Liver (tissue), 9 donors: Measurements from ENCODE around the gene NAT14. TPM values are rescaled to one million over a fixed set of nuclear protein-coding genes. Genes with fewer than 3 reads are reported as not detected.
A peak's percentile ranks its signal among the peaks of the same experiment; 100 is the strongest.

Experiments
- DNase-seq: peaks from one replicate; pipeline ENCODE4 v3.0.0-alpha.2; 2017; ENCODE audit warnings: low spot score
- H3K27ac ChIP-seq, 2 donors: one replicate each; pipeline ENCODE4 v1.7.0; 2013; ENCODE audit warnings: inconsistent platforms in 2 of 2, low read length in 2 of 2, control low read depth in 1 of 2, low read depth in 1 of 2, mild to moderate bottlenecking in 1 of 2
- H3K27me3 ChIP-seq, 4 donors: one replicate each; pipeline versions ENCODE4 v1.6.1 to v1.7.0; 2013; ENCODE audit warnings: low read length in 3 of 4, inconsistent platforms in 1 of 4, mild to moderate bottlenecking in 1 of 4, moderate library complexity in 1 of 4; ENCODE audit not compliant: control insufficient read depth in 4 of 4, insufficient read depth in 4 of 4
- H3K36me3 ChIP-seq, 4 donors: one replicate each; pipeline versions ENCODE4 v1.6.1 to v1.7.0; 2013; ENCODE audit warnings: low read length in 3 of 4, mild to moderate bottlenecking in 3 of 4, low read depth in 1 of 4, moderate library complexity in 1 of 4; ENCODE audit not compliant: control insufficient read depth in 4 of 4, insufficient read depth in 3 of 4
- H3K4me1 ChIP-seq, 4 donors: one replicate each; pipeline versions ENCODE4 v1.6.1 to v1.7.0; 2013; ENCODE audit warnings: low read length in 3 of 4, mild to moderate bottlenecking in 3 of 4, moderate library complexity in 1 of 4; ENCODE audit not compliant: control insufficient read depth in 4 of 4, insufficient read depth in 4 of 4
- H3K4me3 ChIP-seq, 3 donors: one replicate each; pipeline versions ENCODE4 v1.6.1 to v1.7.0; 2013; ENCODE audit warnings: low read length in 3 of 3, control low read depth in 1 of 3, low read depth in 1 of 3, mild to moderate bottlenecking in 1 of 3
- H3K9ac ChIP-seq, 2 donors: one replicate each; pipeline ENCODE4 v1.7.0; 2013; ENCODE audit warnings: low read length in 2 of 2, mild to moderate bottlenecking in 2 of 2, moderate library complexity in 2 of 2, control low read depth in 1 of 2, low read depth in 1 of 2
- H3K9me3 ChIP-seq, 4 donors: one replicate each; pipeline versions ENCODE4 v1.6.1 to v1.7.0; 2013; ENCODE audit warnings: low read length in 3 of 4; ENCODE audit not compliant: control insufficient read depth in 4 of 4
- ATF3 ChIP-seq: IDR thresholded peaks from 2 replicates; pipeline ENCODE4 v1.6.1; 2016; ENCODE audit warnings: antibody characterized with exemption
- CTCF ChIP-seq: fragments of 150-350 bp; IDR thresholded peaks from 2 replicates; pipeline ENCODE4 v1.5.1; 2017; ENCODE audit warnings: improper control_type of control experiment, low read depth, low read length; ENCODE audit not compliant: missing input control
- EGR1 ChIP-seq, 2 donors: IDR thresholded peaks; 2 replicates each; pipeline ENCODE4 v1.6.1; 2016 to 2018; ENCODE audit warnings: antibody characterized with exemption in 2 of 2, low read depth in 2 of 2
- FOXA1 ChIP-seq: IDR thresholded peaks from 2 replicates; pipeline ENCODE4 v1.6.1; 2016; ENCODE audit warnings: antibody characterized with exemption
- GABPA ChIP-seq, 2 donors: IDR thresholded peaks in 1 of 2; conservative IDR thresholded peaks in 1 of 2; 2 replicates each; pipeline ENCODE4 v1.6.1; 2016; ENCODE audit warnings: antibody characterized with exemption in 2 of 2, mild to moderate bottlenecking in 1 of 2, moderate library complexity in 1 of 2
- HNF4A ChIP-seq, 2 donors: conservative IDR thresholded peaks; 2 replicates each; pipeline ENCODE4 v1.6.1; 2016; ENCODE audit warnings: antibody characterized with exemption in 2 of 2, mild to moderate bottlenecking in 2 of 2
- JUND ChIP-seq, 2 donors: IDR thresholded peaks; 2 replicates each; pipeline ENCODE4 v1.6.1; 2016; ENCODE audit warnings: antibody characterized with exemption in 2 of 2
- RAD21 ChIP-seq, 2 donors: IDR thresholded peaks; 2 replicates each; pipeline ENCODE4 v1.6.1; 2016; ENCODE audit warnings: antibody characterized with exemption in 2 of 2, mild to moderate bottlenecking in 2 of 2
- REST ChIP-seq: IDR thresholded peaks from 2 replicates; pipeline ENCODE4 v1.6.1; 2016; ENCODE audit warnings: antibody characterized with exemption, mild to moderate bottlenecking
- RXRA ChIP-seq, 2 donors: IDR thresholded peaks; 2 replicates each; pipeline ENCODE4 v1.6.1; 2017 to 2018; ENCODE audit warnings: antibody characterized with exemption in 2 of 2, mild to moderate bottlenecking in 1 of 2
- TAF1 ChIP-seq: conservative IDR thresholded peaks from 2 replicates; pipeline ENCODE4 v1.6.1; 2016; ENCODE audit warnings: antibody characterized with exemption, mild to moderate bottlenecking
- ZBTB33 ChIP-seq: IDR thresholded peaks from 2 replicates; pipeline ENCODE4 v1.6.1; 2016; ENCODE audit warnings: antibody characterized with exemption
- WGBS: extraction: QIAGEN DNeasy Blood & Tissue Kit; methylation state at CpG from one replicate; pipeline ENCODE4 v1.1.7; 2013; 5-methylcytosine and 5-hydroxymethylcytosine counted together
- polyA plus RNA-seq, 2 donors: library from polyadenylated mRNA; stranded (reverse) in 1 of 2; unstranded in 1 of 2; fragments of 200-250 nt in 1 of 2; fragments of >200 nt in 1 of 2; fragmentation: Nextera tagmentation in 1 of 2; extraction: Ambion mirVana in 1 of 2; gene quantifications; one replicate each; pipeline versions ENCODE4 v1.2.1 to v1.2.3, GENCODE V29; 2013 to 2015
- total RNA-seq, 2 donors: library from RNA; depleted of rRNA; stranded (reverse); fragments of >200 nt; gene quantifications; one replicate each; pipeline ENCODE4 v1.2.3, GENCODE V29; 2014
- donor health status: healthy.
- donor health status: healthy.
- donor health status: healthy.
- donor health status: healthy.
- donor health status: healthy.

The NAT14 gene
- total and polyA plus RNA-seq, 4 donors, result 1.4 to 3.7 (median 3.0) TPM

GRCh38 chr19:55494172-55494761, 9.3 kb downstream of the NAT14 start:
- no peak overlapping the region for H3K9ac ChIP-seq

GRCh38 chr19:55495646-55496349, 10.8 kb downstream of the NAT14 start:
- H3K36me3 ChIP-seq, result no peaks in the 10 kb centered on the region
- no peaks in the 10 kb centered on the region for H3K9me3 ChIP-seq
- no peak for DNase-seq
- H3K4me3 ChIP-seq, result no peak overlapping the region
- no peaks in the 10 kb centered on the region for H3K27me3 ChIP-seq
- no peak overlapping the region for H3K27ac ChIP-seq
- 90% methylated on average over 11 of the region's 11 CpGs for whole genome bisulfite sequencing
- H3K4me1 ChIP-seq, result no peaks in the 10 kb centered on the region
- no peak overlapping the region for H3K9ac ChIP-seq
- TF ChIP-seq RAD21 (IDR thresholded peaks at IDR 0.05) (no peak), JUND (IDR thresholded peaks at IDR 0.05) (no peak), ZBTB33 (no peak), ATF3 (no peak), TAF1 (no peak), EGR1 (IDR thresholded peaks at IDR 0.05; ENCODE audit: low read depth in 2 of 2) (no peak), HNF4A (conservative IDR thresholded peaks at IDR 0.05) (no peak), RXRA (IDR thresholded peaks at IDR 0.05) (no peak)

More at GRCh38 chr19:55494172-55494761, 9.3 kb downstream of the NAT14 start:
- H3K4me3 ChIP-seq, result peak overlapping the region in 1 of 3 donors; percentile 7
- no peaks in the 10 kb centered on the region for H3K9me3 ChIP-seq
- peak overlapping the region; percentile 56 to 60 for H3K27ac ChIP-seq
- H3K36me3 ChIP-seq, result no peaks in the 10 kb centered on the region
- H3K4me1 ChIP-seq, result no peaks in the 10 kb centered on the region
- no peaks in the 10 kb centered on the region for H3K27me3 ChIP-seq
- no peak for TF ChIP-seq ATF3
- no peak for TF ChIP-seq CTCF
- TF ChIP-seq HNF4A (conservative IDR thresholded peaks at IDR 0.05), result no peak
- no peak for TF ChIP-seq RXRA (IDR thresholded peaks at IDR 0.05)
- TF ChIP-seq FOXA1, result no peak
- TF ChIP-seq REST, result no peak
- TF ChIP-seq GABPA (IDR thresholded peaks at IDR 0.05 in 1 of 2, conservative IDR thresholded peaks at IDR 0.05 in 1 of 2), result no peak
- TF ChIP-seq TAF1, result no peak
- WGBS, result 44% methylated on average over 22 of the region's 22 CpGs
- DNase-seq, result no peak
